Ovary (tissue), 9 donors: ENCODE results near the gene ATP2B2. TPM values are rescaled to one million over a fixed set of nuclear protein-coding genes. Genes with fewer than 3 reads are reported as not detected.

Experiments
- DNase-seq, 5 donors: peaks; one replicate each; pipeline ENCODE4 v3.0.0-alpha.2; 2019 to 2020
- H3K27ac ChIP-seq, 2 donors: fragments of 200-600 bp; one replicate each; pipeline versions ENCODE4 v1.5.1 to v1.8.0; 2019 to 2022
- H3K27me3 ChIP-seq: fragments of 200-600 bp; one replicate; pipeline ENCODE4 v1.8.0; 2022
- H3K36me3 ChIP-seq: fragments of 200-600 bp; sonication (generic); one replicate; pipeline ENCODE4 v1.5.1; 2019
- H3K4me1 ChIP-seq: one replicate; pipeline ENCODE4 v1.8.1; 2013; ENCODE audit warnings: mild to moderate bottlenecking, moderate library complexity; ENCODE audit not compliant: insufficient read depth
- H3K4me3 ChIP-seq: fragments of 200-600 bp; sonication (generic); one replicate; pipeline ENCODE4 v1.5.1; 2017
- H3K9me3 ChIP-seq, 2 donors: fragments of 200-600 bp in 1 of 2; sonication (generic) in 1 of 2; one replicate each; pipeline versions ENCODE4 v1.5.1 to v1.8.1; 2013 to 2019; ENCODE audit warnings: mild to moderate bottlenecking in 1 of 2, moderate library complexity in 1 of 2
- CTCF ChIP-seq, 3 donors: fragments of 450-650 bp in 2 of 3; fragments of 200-600 bp in 1 of 3; IDR thresholded peaks; one replicate each; pipeline versions ENCODE4 v1.5.1 to v1.8.0; 2016 to 2022; ENCODE audit warnings: antibody characterized with exemption in 3 of 3, mild to moderate bottlenecking in 1 of 3
- EP300 ChIP-seq: sonication (generic); formaldehyde crosslinking; IDR thresholded peaks from one replicate; pipeline ENCODE4 v1.6.1; 2017; ENCODE audit warnings: antibody characterized with exemption
- POLR2A ChIP-seq: fragments of 450-650 bp; IDR thresholded peaks from one replicate; pipeline ENCODE4 v1.6.1; 2017; ENCODE audit warnings: antibody characterized with exemption, mild to moderate bottlenecking, moderate library complexity
- WGBS, 3 donors: extraction: QIAGEN DNeasy Blood & Tissue Kit in 1 of 3; methylation state at CpG; one replicate each; pipeline versions ENCODE4 v1.1.5 to v1.1.7; 2013 to 2017; 5-methylcytosine and 5-hydroxymethylcytosine counted together
- intact Hi-C, 4 donors: fragments of 100-400 bp; cut with DNase I; formaldehyde crosslinking; loops; one replicate each; pipeline versions ENCODE4 v1.11.0 to v1.15.1; 2022 to 2023
- polyA plus RNA-seq, 2 donors: library from polyadenylated mRNA; stranded (reverse); fragments of 200-250 nt in 1 of 2; fragments of 350-450 nt in 1 of 2; fragmentation: Illumina TruSeq in 1 of 2; extraction: RNeasy Lipid Tissue Mini Kit (QIAGEN cat#74804) in 1 of 2; gene quantifications; one replicate each; pipeline ENCODE4 v1.2.3, GENCODE V29; 2013 to 2014
- total RNA-seq, 7 donors: library from RNA; depleted of rRNA in 2 of 7; stranded (reverse); fragments of >200 nt in 2 of 7; fragmentation: NEBNext Ultra II Directional in 3 of 7; extraction: Animal tissue kit (Norgen Biotek cat#: 25700) in 3 of 7; gene quantifications; one replicate each; pipeline versions ENCODE4 v1.1.0 to v1.2.4, GENCODE V29; 2016 to 2023
- donor health status: DM: no; HTN: no; CAD: no; lungs with moderate emphysema.
- donor health status: DM: no; HTN: no; CAD: no.
- donor health status: Bipolar disorder and iron deficiency.
- donor health status: DM: yes; HTN: yes; CAD: no.
- donor health status: DM: no; HTN: no; CAD: no.
- donor health status: DM: yes; HTN: yes; CAD: no.

ATP2B2 gene
- total and polyA plus RNA-seq, 9 donors = 0.05 to 11.6 (median 0.52) TPM; not detected in 2

GRCh38 chr3:10306156-10306555 is 199.2 kb downstream of the ATP2B2 start:
- intact Hi-C loops = no loop called here
- Histone ChIP-seq H3K4me1 (no peaks in the 10 kb centered on the region), H3K36me3 (no peaks in the 10 kb centered on the region), H3K9me3 (no peaks in the 10 kb centered on the region), H3K27ac (no peak overlapping the region), H3K4me3 (no peak overlapping the region), H3K27me3 (no peaks in the 10 kb centered on the region)
- 83 to 91% (median 84%) methylated on average over 3 of the region's 3 CpGs for WGBS, 3 donors
- DNase-seq = no peak
- TF ChIP-seq EP300 = no peak
- no peak for TF ChIP-seq CTCF (IDR thresholded peaks at IDR 0.05)
- TF ChIP-seq POLR2A = no peak

DNA sequence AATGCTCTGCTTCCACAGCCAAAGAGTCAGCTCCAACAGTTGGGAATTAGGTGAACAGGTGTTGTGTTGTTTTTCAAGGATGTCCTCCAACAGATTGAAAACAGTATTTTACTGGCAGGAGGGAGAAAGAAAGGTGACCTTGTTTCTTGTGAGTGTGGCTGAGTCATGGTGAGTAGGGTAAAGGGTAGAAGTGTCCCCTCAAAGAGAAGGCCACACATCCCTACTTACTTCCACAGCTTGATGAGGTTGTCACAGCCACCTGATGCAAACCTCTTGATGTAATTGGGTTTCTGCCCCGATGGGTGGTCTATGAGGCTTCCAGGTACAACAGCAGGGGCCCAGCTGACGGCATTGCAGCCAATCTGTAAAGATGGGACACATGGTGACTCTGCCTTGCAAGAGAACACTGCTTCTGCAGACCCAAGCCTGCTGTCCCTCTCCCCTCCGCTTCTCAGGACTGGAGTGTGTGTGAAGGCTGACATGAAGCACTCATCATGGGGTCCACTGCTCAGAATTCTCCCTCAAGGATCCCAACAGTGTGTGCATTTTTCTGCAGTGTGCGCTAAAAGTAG is 200.0 kb downstream of the ATP2B2 start:
- Histone ChIP-seq H3K4me1 (no peaks in the 10 kb centered on the region), H3K36me3 (no peaks in the 10 kb centered on the region), H3K27ac (no peak overlapping the region), H3K4me3 (no peak overlapping the region), H3K27me3 (no peaks in the 10 kb centered on the region), H3K9me3 (no peaks in the 10 kb centered on the region)
- DNase-seq = no peak
- intact Hi-C loops = no loop called here
- no peak for TF ChIP-seq POLR2A
- no peak for TF ChIP-seq CTCF (IDR thresholded peaks at IDR 0.05)
- no peak for TF ChIP-seq EP300
- WGBS, 3 donors = 91 to 93% (median 93%) methylated on average over 4 of the region's 4 CpGs

- Histone ChIP-seq H3K27me3 (no peaks in the 10 kb centered on the region), H3K9me3 (no peaks in the 10 kb centered on the region), H3K4me1 (no peaks in the 10 kb centered on the region), H3K4me3 (no peak overlapping the region), H3K36me3 (no peaks in the 10 kb centered on the region), H3K27ac (no peak overlapping the region)
- 75 to 81% (median 79%) methylated on average over 8 of the region's 8 CpGs for WGBS, 3 donors
- intact Hi-C loops = no loop called here
- no peak for DNase-seq
- TF ChIP-seq CTCF (IDR thresholded peaks at IDR 0.05) (no peak), POLR2A (no peak), EP300 (no peak)
These were observed 200.5 kb downstream of the ATP2B2 start for GRCh38 chr3:10304905-10305304.

GRCh38 chr3:10303785-10304184 is 201.6 kb downstream of the ATP2B2 start:
- Histone ChIP-seq H3K4me1 (no peaks in the 10 kb centered on the region), H3K9me3 (no peaks in the 10 kb centered on the region), H3K36me3 (no peaks in the 10 kb centered on the region), H3K27me3 (no peaks in the 10 kb centered on the region), H3K27ac (no peak overlapping the region), H3K4me3 (no peak overlapping the region)
- WGBS, 3 donors = 72 to 77% (median 73%) methylated on average over 8 of the region's 8 CpGs
- TF ChIP-seq CTCF (IDR thresholded peaks at IDR 0.05) = no peak
- TF ChIP-seq POLR2A = no peak
- TF ChIP-seq EP300 = no peak
- DNase-seq = no peak
- intact Hi-C loops = no loop called here
